CMK (cell line): ENCODE measurements around the gene WNK4.

Experiments
- DNase-seq: peaks from one replicate; pipeline ENCODE4 v3.0.0-alpha.2; 2010; ENCODE audit warnings: low read depth

Gene WNK4

DNA sequence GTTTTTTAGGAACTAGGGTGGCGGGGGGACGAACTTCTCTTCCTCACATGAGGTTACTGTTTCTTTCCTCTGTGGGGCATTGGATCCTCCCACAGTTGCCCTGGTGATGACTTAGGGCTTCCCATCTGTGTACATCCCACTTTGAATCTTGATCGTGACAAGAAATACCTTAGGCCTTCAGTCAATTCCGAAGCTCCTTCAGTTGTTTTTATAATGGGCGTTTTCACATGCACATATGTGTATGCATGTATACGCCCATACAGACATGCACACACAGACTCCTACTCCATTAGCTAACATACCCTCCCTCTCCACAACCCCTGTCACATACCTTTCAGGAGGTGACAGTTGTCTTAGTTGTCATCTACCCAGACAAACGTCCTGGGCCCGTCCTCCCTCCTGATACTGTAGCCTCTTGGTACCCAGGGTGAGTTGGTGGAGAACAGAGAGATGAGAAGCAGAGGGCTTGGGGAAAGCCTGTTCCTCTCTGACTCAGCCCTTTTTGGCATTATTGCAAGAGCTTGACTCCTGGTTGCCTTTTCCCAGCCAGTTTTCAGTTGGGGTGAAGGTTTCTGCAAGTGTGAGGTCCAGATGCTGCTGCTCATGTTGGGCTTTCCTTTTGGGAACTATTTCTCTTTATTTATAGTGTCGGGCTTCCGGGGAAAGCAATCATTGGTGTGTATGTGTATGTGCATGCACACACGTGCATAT lies 61.7 kb downstream of the WNK4 start:
- DNase-seq, result no peak

DNA sequence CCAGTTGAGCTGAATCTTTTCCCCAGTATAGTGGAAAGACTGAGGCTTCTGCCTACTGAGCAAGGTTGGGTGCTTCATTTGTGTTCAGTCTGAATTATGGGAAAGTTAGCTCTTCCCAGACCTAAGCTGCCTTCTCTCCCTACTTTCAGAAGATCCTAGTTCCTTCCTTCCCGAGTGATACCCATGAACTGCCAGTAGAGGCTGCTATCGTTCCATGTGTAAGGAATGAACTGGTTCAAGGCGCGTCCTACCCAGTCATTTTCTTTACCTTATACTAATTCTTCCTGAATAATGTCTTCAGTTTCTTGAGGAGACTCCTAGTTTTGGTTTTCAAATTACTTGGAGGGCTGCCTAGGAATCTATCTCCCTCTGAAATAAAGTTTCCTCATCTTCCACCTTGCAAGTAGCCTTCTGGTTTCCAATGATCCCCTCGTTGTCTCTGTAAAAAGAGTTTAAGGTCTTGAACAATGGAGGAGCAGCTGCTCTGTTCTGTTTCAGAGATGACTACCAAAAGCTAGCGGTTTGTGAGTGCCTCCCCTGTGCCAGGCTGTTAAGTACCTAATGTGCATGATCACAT lies 63.0 kb downstream of the WNK4 start:
- DNase-seq, result no peak

- no peak for DNase-seq
These were observed 63.9 kb downstream of the WNK4 start, which contains the start of gene AOC2 for GRCh38 chr17:42844271-42844670. TSS of gene AOC2 (plus strand) at chr17:42844580. CDS start at chr17:42844627, 47 bp downstream.

GRCh38 chr17:42844761-42845555 lies 64.5 kb downstream of the WNK4 start:
- DNase-seq, result no peak

- DNase-seq, result no peak
These were observed 65.1 kb downstream of the WNK4 start for GRCh38 chr17:42845556-42845917.

DNA sequence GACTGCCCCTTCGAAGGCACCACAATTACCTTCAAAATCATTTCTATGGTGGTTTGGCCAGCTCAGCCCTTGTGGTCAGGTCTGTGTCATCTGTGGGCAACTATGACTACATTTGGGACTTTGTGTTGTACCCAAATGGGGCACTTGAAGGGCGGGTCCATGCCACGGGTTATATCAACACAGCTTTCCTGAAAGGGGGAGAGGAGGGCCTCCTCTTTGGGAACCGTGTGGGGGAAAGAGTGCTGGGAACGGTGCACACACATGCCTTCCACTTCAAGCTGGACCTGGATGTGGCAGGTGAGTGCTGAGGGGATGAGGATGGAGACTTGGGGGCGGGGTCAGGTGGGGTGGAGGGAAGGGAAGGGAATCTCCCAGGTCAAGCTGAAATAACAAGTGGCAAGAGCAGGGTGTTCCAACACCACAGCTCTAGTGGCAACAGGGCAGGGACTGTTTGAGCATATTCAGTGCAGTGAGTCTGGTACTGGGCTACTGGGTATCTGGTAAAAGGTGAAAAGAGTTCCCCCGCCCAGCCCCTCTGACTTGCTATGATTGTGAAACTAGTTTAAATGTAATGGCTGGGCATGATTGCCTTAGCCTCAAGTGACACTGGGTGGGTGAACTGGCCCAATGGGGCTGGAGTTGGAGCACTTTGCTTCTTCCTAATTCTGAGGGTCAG lies 65.6 kb downstream of the WNK4 start:
- DNase-seq, result no peak
